Lower leg skin (tissue), 4 donors: ENCODE results near the gene ACSF3. TPM values are rescaled to one million over a fixed set of nuclear protein-coding genes. Genes with fewer than 3 reads are reported as not detected.

ENCODE experiments used
- DNase-seq, 2 donors: peaks; one replicate each; pipeline ENCODE4 v3.0.0-alpha.2; 2019; ENCODE audit warnings: low spot score in 2 of 2
- H3K4me3 ChIP-seq: fragments of 200-600 bp; sonication (generic); 2 replicates; pipeline ENCODE4 v1.5.1; 2017; ENCODE audit warnings: mild to moderate bottlenecking, low read depth; ENCODE audit not compliant: poor library complexity, severe bottlenecking
- CTCF ChIP-seq, 3 donors: fragments of 450-650 bp; IDR thresholded peaks; one replicate each; pipeline ENCODE4 v1.5.1; 2016; ENCODE audit warnings: antibody characterized with exemption in 3 of 3, mild to moderate bottlenecking in 3 of 3, moderate library complexity in 2 of 3
- POLR2A ChIP-seq, 2 donors: fragments of 450-650 bp; IDR thresholded peaks; one replicate each; pipeline ENCODE4 v1.6.1; 2016 to 2017; ENCODE audit warnings: antibody characterized with exemption in 2 of 2, mild to moderate bottlenecking in 1 of 2, moderate library complexity in 1 of 2
- WGBS, 2 donors: methylation state at CpG; one replicate each; pipeline ENCODE4 v1.1.5; 2018; 5-methylcytosine and 5-hydroxymethylcytosine counted together
- intact Hi-C: fragments of 100-400 bp; cut with DNase I; formaldehyde crosslinking; loops from one replicate; pipeline ENCODE4 v1.15.0; 2023; ENCODE audit warnings: low total_unique reads
- total RNA-seq, 4 donors: library from RNA; depleted of rRNA; stranded (reverse); fragments of >200 nt; gene quantifications; one replicate each; pipeline ENCODE4 v1.1.0, GENCODE V29; 2016

ACSF3 gene
- total RNA-seq, 4 donors from 2014 or later, result 22.7 to 42.3 (median 34.4) TPM

GRCh38 chr16:89130448-89130847 lies 36.8 kb downstream of the ACSF3 start:
- DNase-seq, result no peak

GRCh38 chr16:89131783-89132182 lies 38.1 kb downstream of the ACSF3 start:
- 93% methylated on average over 17 of the region's 17 CpGs for WGBS, 2 donors
- TF ChIP-seq POLR2A (IDR thresholded peaks at IDR 0.05), result no peak
- no peak for TF ChIP-seq CTCF (IDR thresholded peaks at IDR 0.05)
- intact Hi-C loops, result no loop called here
- no peak for DNase-seq
- H3K4me3 ChIP-seq, result no peak overlapping the region

More at GRCh38 chr16:89130448-89130847, 36.8 kb downstream of the ACSF3 start:
- intact Hi-C loops, result no loop called here
- TF ChIP-seq CTCF (IDR thresholded peaks at IDR 0.05) (no peak), POLR2A (IDR thresholded peaks at IDR 0.05) (no peak)
- H3K4me3 ChIP-seq, result no peak overlapping the region
- WGBS, 2 donors, result 96 to 97% methylated on average over 5 of the region's 5 CpGs

- TF ChIP-seq CTCF (IDR thresholded peaks at IDR 0.05), result no peak
- no peak for TF ChIP-seq POLR2A (IDR thresholded peaks at IDR 0.05)
- no peak overlapping the region for H3K4me3 ChIP-seq
- no peak for DNase-seq
- intact Hi-C loops, result no loop called here
- 94 to 95% methylated on average over 21 to 22 of the region's 22 CpGs for WGBS, 2 donors
These were observed 38.7 kb downstream of the ACSF3 start for GRCh38 chr16:89132194-89133005.

GRCh38 chr16:89133457-89134127 lies 39.9 kb downstream of the ACSF3 start:
- 90 to 94% methylated on average over 24 to 25 of the region's 25 CpGs for WGBS, 2 donors
- intact Hi-C loops, result no loop called here
- no peak for DNase-seq
- TF ChIP-seq POLR2A (IDR thresholded peaks at IDR 0.05) (no peak), CTCF (IDR thresholded peaks at IDR 0.05) (no peak)
- no peak overlapping the region for H3K4me3 ChIP-seq

- no peak overlapping the region for H3K4me3 ChIP-seq
- WGBS, 2 donors, result 94 to 96% methylated on average over 20 of the region's 20 CpGs
- intact Hi-C loops, result no loop called here
- TF ChIP-seq CTCF (IDR thresholded peaks at IDR 0.05), result no peak
- no peak for TF ChIP-seq POLR2A (IDR thresholded peaks at IDR 0.05)
- no peak for DNase-seq
These were observed 40.6 kb downstream of the ACSF3 start for GRCh38 chr16:89134269-89134668.
